SK-N-SH (cell line): ENCODE results near the gene ZXDC.

Source experiments
- CTCF ChIP-seq: fragments of 200-600 bp; sonication (generic); IDR thresholded peaks from 2 replicates; pipeline ENCODE4 v1.6.1; 2017; ENCODE audit warnings: antibody characterized with exemption, mild to moderate bottlenecking, moderate library complexity
- EP300 ChIP-seq, 2 experiments: IDR thresholded peaks; 2 replicates each; pipeline versions ENCODE4 v1.4.0 to v1.6.1; 2012; ENCODE audit warnings: borderline replicate concordance in 1 of 2, low read depth in 1 of 2, low read length in 1 of 2
- EZH2phosphoT487 ChIP-seq: fragments of 200-600 bp; sonication (generic); IDR thresholded peaks from 2 replicates; pipeline ENCODE4 v1.6.1; 2017; ENCODE audit warnings: low read depth, mixed run types, mild to moderate bottlenecking, antibody characterized with exemption, moderate library complexity, borderline replicate concordance
- GABPA ChIP-seq: IDR thresholded peaks from 2 replicates; pipeline ENCODE4 v1.4.0; 2012; ENCODE audit warnings: low read depth, mild to moderate bottlenecking
- MEF2A ChIP-seq: IDR thresholded peaks from 2 replicates; pipeline ENCODE4 v1.4.0; 2012; ENCODE audit warnings: low read depth, borderline replicate concordance
- POLR2AphosphoS5 ChIP-seq: IDR thresholded peaks from 2 replicates; pipeline ENCODE4 v1.6.1; 2012; ENCODE audit warnings: low read depth, low read length
- ZBTB33 ChIP-seq: IDR thresholded peaks from 2 replicates; pipeline ENCODE4 v1.4.0; 2012; ENCODE audit warnings: low read depth, borderline replicate concordance

GRCh38 chr3:126435456-126436315, 40.0 kb downstream of the ZXDC start:
- no peak for TF ChIP-seq CTCF
- no peak for TF ChIP-seq EP300 (IDR thresholded peaks at IDR 0.05; ENCODE audit: borderline replicate concordance in 1 of 2, low read depth in 1 of 2, low read length in 1 of 2)
- TF ChIP-seq ZBTB33, result no peak
- no peak for TF ChIP-seq GABPA
- no peak for TF ChIP-seq EZH2phosphoT487
- TF ChIP-seq POLR2AphosphoS5, result no peak
- no peak for TF ChIP-seq MEF2A
